ENCODE measurements around the gene SERPINA3.

GRCh38 chr14:94612580-94613554, 676 bp downstream of the SERPINA3 start:
- TF ChIP-seq TAF1 (IDR thresholded peaks at IDR 0.05; ENCODE audit: borderline replicate concordance, insufficient read depth, low read length): no peak
- TF ChIP-seq REST (IDR thresholded peaks at IDR 0.05; ENCODE audit: insufficient read depth in 1 of 2, low read depth in 2 of 2, low read length in 2 of 2): peak in 1 of 2 experiments; percentile 23; a peak in 1 of 4 replicates
- no peak for TF ChIP-seq POLR2AphosphoS5 (IDR thresholded peaks at IDR 0.05; ENCODE audit: low read depth, low read length)
